Fibroblast of villous mesenchyme (primary cell): ENCODE data around the gene TM9SF1. TPM values are rescaled to one million over a fixed set of nuclear protein-coding genes. Genes with fewer than 3 reads are reported as not detected.
A peak's percentile ranks its signal among the peaks of the same experiment; 100 is the strongest.

Experiments used
- DNase-seq: peaks from one replicate; pipeline ENCODE4 v3.0.0-alpha.2; 2010; ENCODE audit warnings: low read depth
- H3K4me3 ChIP-seq: 2 replicates; pipeline ENCODE4 v1.5.1; 2011; ENCODE audit warnings: low read depth, mild to moderate bottlenecking, low read length
- total RNA-seq: library from RNA; depleted of rRNA; stranded (reverse); fragments of >200 nt; gene quantifications from 2 replicates; pipeline ENCODE4 v1.2.3, GENCODE V29; 2012
- TF ChIP-seq, protein P1 (sequence below): IDR thresholded peaks from 2 replicates; pipeline ENCODE4 v1.5.1; 2012; ENCODE audit warnings: low read depth, mild to moderate bottlenecking, low read length; ENCODE audit not compliant: insufficient read depth

The TM9SF1 gene
- total RNA-seq, 1 donor = 96.3 TPM

DNA sequence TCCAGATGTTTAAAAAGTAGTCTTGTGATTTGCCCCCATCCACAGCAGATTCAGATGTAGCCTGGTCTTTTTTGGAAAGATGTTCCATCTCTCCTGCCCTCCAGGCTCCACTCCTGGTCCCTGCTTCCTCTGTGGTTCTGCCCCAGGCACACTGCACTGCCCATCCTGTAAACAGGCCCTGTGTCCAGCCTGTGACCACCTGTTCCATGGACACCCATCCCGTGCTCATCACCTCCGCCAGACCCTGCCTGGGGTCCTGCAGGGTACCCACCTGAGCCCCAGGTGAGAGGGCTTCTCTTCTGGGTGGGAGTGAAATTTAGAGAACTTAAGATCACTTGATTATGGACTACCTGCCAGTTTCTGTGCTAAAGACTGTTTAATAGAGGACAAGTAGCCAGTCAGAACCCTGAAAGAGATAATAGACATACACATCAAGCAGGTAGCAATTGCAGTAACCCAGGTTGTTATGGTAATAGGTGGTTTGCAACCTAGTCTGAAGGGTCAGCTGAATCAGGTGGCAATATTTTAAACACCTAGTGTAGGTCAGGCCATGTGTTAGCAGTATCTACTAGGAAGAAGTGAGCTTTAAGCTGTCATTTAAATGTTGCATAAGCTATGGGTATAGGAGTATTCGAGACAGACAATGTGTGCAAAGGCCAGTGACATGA, 45.8 kb downstream of the TM9SF1 start:
- H3K4me3 ChIP-seq = no peak overlapping the region
- TF ChIP-seq, protein P1, sequence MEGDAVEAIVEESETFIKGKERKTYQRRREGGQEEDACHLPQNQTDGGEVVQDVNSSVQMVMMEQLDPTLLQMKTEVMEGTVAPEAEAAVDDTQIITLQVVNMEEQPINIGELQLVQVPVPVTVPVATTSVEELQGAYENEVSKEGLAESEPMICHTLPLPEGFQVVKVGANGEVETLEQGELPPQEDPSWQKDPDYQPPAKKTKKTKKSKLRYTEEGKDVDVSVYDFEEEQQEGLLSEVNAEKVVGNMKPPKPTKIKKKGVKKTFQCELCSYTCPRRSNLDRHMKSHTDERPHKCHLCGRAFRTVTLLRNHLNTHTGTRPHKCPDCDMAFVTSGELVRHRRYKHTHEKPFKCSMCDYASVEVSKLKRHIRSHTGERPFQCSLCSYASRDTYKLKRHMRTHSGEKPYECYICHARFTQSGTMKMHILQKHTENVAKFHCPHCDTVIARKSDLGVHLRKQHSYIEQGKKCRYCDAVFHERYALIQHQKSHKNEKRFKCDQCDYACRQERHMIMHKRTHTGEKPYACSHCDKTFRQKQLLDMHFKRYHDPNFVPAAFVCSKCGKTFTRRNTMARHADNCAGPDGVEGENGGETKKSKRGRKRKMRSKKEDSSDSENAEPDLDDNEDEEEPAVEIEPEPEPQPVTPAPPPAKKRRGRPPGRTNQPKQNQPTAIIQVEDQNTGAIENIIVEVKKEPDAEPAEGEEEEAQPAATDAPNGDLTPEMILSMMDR = no peak
- DNase-seq = no peak

DNA sequence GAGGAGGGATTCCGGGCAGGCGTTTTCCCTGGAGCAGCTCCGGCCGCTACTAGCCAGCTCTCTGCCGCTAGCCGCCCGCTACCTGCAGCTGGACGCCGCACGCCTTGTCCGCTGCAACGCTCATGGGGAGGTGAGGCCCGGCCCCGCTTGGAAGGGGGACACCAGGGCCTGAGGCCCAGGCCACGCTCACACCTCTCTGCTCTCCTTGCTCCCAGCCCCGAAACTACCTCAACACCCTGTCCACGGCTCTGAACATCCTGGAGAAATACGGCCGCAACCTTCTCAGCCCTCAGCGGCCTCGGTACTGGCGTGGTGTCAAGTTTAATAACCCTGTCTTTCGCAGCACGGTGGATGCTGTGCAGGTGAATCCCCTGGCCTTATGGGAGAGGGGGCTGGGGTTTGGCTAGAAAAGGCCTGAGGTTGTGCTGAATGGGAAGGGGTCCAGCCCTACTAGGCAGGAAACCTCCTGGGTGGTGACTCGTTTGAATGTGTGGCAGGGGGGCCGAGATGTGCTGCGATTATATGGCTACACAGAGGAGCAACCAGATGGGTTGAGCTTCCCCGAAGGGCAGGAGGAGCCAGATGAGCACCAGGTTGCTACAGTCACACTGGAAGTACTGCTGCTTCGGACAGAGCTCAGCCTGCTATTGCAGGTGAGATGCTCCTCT, 47.3 kb downstream of the TM9SF1 start:
- no peak for DNase-seq
- H3K4me3 ChIP-seq = peak overlapping the region; percentile 87
- TF ChIP-seq, protein P1 = no peak

- DNase-seq = peak; percentile 98
- TF ChIP-seq, protein P1 = no peak
- H3K4me3 ChIP-seq = peak within 1 kb of the TSS; percentile 87
These were observed 48.1 kb downstream of the TM9SF1 start, which contains the start of gene RNF31 for GRCh38 chr14:24146978-24147760. Gene RNF31, plus strand, starts transcription at chr14:24147498. Its CDS starts 201 bp downstream, at chr14:24147699.

DNA sequence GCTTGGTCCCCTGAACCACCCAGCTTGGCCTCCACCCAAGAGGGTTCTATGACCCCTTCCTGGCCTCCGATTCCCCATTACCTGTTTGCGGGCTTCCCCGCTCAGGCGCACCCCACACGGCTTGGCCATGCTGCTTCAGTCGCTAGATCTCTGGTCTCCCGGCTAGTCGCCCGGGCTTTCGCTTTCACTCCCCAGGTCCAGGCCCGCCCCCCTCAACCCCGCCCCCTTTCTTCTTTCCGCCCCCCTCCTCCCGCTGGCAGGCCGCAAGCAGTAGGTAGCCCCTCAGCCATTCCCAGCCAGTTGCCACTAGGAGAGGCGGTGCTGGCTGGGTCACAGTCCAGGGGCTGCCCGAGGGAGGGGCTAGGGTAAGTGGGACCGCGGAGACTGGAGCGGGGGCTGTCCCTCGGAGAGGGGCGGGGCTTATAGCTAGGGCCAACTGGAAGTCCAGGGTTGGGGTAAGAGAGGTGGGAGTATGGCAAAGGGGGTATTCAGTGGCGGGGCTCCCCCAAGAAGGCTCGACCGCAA, 48.7 kb downstream of the TM9SF1 start, which contains the start of gene PSME2:
PSME2 (minus strand) TSS at position 158 of the 525 bp plus-strand sequence; CDS start at position 129, 29 bp downstream.
- peak within 1 kb of the TSS; percentile 87 for H3K4me3 ChIP-seq
- DNase-seq = peak; percentile 98
- TF ChIP-seq, protein P1 = no peak

- TF ChIP-seq, protein P1 = no peak
- DNase-seq = peak; percentile 12
- H3K4me3 ChIP-seq = peak overlapping the region; percentile 87
These were observed 49.4 kb downstream of the TM9SF1 start for GRCh38 chr14:24145690-24146452.

DNA sequence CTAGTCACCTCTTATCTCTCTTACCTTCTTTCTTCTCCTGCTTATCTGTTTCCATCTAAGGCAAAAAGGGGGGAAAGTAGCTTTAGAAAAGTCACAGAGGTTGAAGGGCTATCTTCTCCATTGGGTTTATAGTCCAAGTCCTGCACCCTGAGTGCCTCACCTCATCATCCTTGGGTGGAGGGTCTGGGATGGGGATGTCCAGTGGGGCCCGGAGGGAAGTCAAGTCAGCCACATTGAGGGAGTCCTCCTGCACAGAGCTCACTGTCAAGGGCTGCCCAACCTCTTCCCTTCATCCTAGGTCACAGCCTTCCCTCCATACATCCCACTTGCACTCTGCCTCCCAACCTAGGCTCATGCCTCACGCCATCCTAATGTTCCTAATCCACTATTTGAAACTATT, 50.0 kb downstream of the TM9SF1 start:
- H3K4me3 ChIP-seq = peak overlapping the region; percentile 87
- TF ChIP-seq, protein P1 = no peak
- DNase-seq = no peak
